Measurements from ENCODE around the gene P2RY11.

P2RY11 gene, protein sequence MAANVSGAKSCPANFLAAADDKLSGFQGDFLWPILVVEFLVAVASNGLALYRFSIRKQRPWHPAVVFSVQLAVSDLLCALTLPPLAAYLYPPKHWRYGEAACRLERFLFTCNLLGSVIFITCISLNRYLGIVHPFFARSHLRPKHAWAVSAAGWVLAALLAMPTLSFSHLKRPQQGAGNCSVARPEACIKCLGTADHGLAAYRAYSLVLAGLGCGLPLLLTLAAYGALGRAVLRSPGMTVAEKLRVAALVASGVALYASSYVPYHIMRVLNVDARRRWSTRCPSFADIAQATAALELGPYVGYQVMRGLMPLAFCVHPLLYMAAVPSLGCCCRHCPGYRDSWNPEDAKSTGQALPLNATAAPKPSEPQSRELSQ
- 12.5 to 23.0 (median 17.8) reads per million in 4 experiments for total RNA-seq

DNA sequence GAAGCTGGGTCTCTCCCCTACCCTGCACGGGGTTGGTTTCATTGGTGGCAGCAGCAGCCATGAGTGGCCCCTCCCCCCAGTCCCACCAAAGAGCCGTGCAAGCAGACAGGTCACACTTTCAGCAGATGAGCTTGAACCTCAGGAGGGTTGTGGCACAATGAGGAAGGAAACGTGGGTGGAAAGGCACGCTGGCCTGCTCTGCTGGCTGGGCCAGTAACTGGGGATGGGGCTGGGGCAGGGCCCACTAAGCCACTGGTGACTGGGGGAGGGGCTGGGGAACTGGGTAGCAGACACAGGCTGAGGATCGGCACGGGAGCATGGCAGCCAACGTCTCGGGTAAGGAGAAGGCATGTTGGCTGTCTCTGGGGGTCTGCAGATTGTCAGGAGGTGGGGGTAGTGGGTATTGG is at the start of gene P2RY11:
TSS of gene P2RY11 (plus strand) at position 289 of the 407 bp plus-strand sequence. CDS start at position 318, 29 bp downstream.
- no peak for DNase-seq

DNA sequence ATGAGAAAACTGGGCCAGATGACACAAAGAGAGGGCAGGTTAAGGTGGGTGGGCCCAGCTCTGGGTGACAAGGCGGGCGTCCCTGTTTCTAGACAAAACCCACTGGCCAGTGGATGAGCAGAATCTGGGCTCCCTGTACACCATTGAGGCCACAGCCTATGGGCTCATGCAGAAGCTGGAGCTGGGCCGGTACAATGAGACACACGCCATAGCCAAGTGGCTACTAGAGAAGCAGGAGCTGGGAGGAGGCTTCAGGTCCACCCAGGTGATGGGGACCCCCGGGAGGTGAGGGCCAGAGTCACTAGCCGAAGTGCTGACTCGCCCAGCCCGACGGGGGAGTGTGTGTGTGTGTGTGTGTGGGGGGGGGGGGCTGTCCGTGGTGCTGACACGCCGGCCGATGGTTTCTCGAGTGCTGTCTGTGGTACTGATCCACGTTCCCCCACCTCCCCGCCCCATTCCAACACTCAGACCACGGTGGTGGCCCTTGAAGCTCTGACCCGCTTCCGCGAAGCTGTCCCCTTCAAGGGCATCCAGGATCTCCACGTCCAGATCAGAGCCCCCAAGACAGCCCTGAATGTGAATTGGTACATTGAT is 49.7 kb upstream of the P2RY11 start:
- DNase-seq, result no peak

DNA sequence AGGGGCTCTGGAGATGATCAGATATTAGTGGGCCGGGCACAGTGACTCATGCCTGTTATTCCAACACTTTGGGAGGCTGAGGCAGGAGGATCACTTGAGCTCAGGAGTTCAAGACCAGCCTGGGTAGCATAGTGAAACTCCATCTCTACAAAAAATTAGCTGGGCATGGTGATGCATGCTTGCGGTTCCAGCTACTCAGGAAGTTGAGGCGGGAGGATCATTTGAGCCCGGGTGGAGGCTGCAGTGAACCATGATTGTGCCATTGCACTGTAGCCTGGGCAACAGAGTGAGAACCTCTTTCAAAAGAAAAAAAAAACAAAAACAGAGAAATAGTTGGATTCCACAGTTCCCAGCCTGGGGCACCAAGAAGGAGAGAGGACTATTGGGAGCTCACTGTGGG is 43.3 kb upstream of the P2RY11 start:
- no peak for DNase-seq

DNA sequence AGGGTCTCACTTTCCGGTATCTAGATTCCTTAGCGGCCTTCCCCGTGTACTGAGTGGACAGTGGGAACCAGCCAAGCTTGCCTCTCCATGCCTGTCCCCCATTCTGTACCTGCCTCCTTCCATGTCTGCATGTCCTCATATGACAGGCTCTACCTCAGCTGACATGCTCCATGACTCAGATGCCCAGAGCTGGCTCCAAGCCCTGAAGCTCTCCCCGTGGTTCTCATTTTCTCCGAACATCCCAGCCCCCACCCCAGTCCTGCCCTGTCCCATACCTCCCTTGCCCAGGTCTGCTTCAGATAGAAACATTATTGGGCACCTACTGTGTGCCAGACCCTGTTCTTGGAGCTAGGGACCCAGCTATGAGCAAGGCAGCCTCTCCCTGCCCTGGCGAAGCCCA is 42.4 kb upstream of the P2RY11 start:
- DNase-seq, result no peak

DNA sequence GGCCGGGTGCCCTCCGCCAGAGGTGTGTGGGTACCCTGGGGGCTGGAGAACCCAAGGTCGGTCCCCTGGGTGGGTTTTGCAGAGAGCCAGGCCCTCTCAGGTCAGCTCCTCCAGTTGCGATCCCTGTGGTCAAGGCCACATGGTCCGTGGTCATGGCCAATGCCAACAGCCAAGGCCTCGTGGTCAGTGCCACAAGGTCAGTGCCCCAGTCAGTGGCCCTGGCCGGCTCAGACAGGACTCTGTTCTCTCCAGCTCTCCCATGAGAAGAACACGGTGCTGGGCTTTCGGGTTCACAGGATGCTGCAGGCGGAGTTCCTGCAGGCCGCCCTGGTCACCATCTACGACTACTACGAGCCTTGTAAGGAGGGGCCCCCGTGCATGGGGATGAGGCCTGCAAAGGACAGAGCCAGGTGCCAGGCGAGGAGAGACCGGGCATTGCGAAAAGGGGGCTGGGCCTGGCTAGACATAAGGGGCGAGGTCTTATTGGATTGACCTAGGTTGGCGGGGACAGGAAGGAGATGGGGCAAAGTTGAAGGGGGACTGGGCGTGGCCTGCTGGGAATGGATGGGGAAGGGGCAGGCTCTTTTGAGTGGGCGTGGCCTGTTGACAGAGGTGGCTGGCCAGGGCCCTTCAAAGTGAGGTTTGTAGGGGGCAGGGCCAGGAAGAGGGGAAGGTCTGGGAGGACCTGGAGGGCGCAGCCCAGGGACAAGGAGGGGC is 40.6 kb upstream of the P2RY11 start:
- no peak for DNase-seq

DNA sequence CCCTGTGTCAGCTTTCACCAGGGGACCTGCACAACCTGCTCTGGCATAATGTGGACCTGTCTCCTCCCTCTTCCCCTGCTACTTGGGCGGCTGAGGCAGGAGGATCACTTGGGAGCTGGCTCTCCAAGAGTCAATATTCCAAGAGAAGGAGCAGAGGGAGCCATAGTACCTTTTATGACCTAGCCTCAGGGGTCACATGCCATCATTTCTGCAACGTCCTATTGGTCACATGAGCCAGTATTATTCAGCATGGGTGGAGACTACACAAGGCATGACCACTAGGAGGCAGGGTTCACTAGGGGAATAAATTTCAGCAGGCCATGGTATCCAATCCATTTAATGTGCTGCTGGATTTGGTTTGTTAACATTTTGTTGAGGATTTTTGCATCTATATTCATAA is 37.3 kb upstream of the P2RY11 start:
- peak; percentile 7 for DNase-seq

DNA sequence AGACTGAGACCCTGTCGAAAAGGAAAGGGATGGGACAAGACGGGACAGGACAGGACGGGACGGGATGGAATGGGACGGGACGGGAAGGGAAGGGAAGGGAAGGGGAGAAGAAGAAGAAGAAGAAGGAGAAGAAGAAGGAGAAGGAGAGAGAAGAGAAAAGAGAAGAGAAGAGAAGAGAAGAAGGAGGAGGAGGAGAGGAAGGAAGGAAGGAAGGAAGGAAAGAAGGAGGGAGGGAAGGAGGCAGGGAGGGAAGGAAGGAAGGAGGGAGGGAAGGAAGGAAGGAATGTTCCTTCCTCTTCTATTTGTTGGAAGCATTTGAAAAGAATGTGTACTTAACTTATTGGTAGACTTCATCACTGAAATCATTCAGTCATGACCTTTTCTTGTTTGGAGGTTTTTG is 35.0 kb upstream of the P2RY11 start:
- DNase-seq, result no peak

DNA sequence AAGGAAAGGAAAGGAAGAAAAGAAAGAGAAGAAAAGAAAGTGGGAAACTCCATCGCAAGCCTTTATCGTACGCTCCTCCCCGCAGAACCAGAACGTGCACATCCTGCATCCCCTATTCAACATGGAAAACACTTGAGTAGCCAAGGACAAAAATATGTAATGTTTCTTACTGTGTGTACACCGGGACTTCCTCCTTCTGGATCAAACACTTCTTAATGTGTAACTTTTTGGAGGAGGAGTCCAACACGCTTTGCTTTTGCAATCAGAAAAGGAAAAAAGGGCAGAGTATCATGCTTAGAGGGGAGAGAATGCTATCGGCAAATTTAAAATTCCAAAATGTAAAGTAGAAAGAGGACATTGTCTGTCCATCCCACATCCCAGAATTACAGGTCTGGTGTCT is 33.2 kb upstream of the P2RY11 start:
- no peak for DNase-seq

DNA sequence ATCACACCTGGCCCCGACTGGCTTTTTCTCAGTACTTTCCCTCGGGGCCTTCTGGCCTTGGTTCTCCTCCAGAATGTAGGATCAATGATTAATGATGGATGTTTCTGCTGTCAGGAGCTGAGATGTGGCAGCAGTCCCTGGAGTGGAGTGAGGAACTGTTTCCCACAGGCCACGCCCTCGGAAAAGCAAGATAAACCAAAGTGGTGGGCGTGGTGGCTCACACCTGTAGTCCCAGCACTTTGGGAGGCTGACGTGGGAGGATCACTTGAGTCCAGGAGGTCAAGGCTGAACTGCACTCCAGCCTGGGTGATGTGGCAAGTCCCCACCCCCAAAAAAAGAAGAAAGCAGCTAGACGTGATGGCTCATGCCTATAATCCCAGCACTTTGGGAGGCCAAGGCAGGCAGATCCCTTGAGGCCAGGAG is 32.5 kb upstream of the P2RY11 start:
- DNase-seq, result no peak

DNA sequence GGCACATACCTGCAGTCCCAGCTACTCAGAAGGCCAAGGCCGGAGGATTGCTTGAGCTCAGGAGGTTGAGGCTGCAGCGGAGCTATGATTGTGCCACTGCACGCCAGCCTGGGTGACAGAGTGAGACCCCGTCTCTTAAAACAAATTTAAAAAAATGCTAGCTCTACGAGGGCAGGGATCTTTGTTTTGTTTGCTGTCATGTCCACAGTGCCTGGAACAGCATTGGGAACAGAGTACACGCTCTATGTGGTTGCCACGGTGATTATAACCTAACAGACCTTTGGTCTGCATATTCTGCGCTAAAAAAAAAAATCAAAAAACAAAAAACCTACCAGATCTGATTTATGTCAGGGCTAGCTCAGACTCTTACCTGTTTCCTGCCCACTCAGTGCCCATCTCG is 27.6 kb upstream of the P2RY11 start:
- DNase-seq, result no peak

DNA sequence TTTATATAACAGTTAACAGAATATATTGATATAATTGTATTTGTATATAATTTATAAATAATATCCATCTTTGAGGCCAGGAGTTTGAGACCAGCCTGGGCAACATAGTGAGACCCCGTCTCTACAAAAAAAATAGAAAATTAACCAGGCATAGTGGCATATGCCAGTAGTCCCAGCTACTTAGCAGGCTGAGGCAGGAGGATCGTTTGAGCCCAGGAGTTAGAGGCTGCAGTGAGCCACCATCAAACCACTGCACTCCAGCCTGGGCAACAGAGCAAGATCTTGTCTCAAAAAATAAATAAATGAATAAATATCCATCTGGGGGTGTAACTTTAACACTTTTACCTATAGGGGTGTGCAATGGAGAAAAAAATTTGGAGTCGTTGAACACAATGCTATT is 26.7 kb upstream of the P2RY11 start:
- no peak for DNase-seq

DNA sequence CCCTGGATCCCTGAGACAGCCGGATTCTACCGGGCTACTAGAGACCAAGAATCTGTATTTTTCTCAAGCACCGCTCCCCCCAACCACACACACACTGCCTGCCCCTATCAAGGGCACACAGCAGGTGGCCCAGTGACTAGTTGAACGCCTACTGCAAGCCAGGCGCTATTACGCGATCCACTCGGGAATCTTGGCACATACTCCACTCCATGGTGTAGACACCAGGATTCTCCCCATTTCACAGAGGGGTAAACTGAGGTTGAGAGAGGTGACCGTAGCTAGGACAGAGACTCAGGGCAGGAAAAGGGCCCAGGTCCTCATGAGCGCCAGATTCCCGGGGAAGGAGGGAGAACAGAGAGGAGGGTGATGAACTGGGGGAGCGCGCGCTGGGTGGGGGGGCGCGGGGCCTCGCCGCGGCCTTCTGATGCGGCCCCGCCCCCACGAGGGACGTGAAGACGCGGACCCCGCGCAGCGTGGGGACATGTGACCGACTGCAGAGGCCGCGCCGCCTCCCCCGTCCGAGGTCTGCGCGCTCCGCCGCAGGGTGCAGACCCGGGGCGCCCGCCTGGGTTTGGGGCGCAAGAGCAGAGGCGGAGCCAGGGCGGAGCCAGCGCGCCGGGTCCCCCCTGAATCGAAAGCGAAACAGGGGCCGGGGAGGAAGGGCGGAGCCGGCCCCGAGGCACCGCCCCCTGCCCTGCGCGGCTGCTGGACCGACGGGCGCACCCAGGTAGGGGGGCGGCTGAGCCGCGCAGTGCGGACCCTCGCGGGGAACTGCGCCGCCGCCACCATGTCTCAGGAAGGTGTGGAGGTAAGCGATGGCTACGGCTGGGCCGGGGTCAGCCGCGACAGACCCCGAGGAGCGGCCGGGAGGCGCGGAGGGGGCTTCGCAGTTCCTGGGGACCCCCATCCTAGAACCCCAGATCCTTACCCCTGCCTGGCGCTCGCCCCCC is 25.6 kb upstream of the P2RY11 start, which contains the start of gene SHFL:
TSS of gene SHFL (plus strand) at position 677 of the 950 bp plus-strand sequence. CDS start at position 788, 111 bp downstream.
- DNase-seq, result peak; percentile 78

DNA sequence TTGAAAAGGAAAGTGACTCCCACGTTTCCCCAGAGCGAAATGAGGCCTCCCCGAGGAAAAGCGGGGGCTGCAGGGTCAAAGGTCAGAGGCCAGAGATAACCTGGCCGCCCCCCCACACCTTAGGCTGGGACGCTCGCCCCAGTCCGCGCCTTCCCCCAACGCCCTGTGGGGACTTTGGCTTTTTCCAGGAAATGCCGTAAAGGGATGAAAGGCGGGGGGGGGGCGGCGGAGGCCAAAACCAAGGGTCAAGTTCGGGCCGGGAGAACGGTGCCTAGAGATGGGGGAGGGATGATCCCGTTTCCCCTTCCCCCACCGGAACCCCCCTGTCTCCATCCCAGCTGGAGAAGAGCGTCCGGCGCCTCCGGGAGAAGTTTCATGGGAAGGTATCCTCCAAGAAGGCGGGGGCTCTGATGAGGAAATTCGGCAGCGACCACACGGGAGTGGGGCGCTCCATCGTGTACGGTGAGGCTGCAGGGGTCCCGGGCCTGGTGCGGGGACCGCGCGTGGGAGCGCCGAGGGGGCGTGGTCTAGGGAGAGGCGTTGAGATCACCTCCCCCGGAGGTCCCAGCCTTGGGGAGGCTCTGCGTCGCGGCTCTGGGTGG is 24.8 kb upstream of the P2RY11 start:
- peak; percentile 16 for DNase-seq

DNA sequence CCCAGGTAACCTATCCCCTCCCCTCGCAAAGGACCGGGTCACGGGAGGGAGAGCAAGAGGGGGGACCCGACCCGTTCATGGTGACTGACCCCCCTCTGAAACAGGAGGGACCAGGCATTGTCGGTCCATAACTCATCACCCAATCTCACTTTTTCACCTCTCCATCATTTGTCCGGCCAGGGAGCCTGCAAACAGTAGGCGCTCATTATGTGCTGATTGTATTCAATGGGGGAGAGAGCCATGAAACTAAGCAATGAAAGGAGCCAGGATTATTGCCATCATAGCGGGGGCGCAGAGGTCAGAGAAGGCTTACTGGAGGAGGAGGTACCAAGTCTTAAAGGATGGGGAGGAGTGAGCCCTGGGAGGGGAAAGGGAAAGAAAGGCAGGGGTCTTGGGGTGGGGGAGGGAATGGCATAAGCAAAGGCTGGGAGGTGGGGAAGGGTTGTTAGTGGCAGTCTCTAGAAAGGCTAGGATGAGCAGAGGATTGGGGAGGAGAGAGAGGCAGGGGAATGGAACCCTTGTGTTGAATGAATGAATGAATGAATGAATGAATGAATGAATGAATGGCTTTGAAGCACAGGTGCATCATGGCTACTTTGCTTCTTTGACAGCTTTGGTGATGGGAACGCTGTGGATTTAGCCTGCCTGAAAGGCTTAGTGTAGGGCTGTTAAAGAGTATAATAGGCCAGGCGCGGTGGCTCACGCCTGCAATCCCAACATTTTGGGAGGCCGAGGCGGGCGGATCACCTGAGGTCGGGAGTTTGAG is 24.0 kb upstream of the P2RY11 start:
- no peak for DNase-seq

DNA sequence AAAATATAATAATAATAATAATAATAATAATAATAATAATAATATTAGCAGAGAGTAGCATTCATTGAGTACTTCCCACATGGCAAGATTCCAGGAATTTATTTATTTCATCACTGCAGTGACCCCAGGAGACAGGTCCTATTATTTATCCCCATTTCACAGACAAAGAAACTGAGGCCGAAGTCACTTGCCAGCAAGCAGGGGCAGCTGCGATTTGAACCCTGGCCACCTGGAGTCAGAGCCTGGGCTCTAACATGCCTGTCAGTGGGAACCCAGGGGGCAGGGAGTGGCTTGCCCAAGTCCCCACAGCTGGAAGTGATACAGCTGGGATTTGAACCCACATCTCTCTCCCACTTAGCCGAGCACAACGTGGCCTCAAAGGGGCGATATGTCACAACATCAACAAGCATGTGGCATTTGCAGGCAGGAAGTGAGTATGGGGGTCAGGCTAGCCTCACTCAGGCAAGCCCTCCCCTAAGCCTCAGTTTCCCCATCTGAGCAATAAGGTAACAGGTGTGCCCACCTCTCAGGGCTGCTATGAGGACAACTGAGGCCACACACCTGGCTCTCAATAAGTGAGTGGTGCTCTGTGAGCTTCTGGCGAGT is 22.4 kb upstream of the P2RY11 start:
- DNase-seq, result no peak

DNA sequence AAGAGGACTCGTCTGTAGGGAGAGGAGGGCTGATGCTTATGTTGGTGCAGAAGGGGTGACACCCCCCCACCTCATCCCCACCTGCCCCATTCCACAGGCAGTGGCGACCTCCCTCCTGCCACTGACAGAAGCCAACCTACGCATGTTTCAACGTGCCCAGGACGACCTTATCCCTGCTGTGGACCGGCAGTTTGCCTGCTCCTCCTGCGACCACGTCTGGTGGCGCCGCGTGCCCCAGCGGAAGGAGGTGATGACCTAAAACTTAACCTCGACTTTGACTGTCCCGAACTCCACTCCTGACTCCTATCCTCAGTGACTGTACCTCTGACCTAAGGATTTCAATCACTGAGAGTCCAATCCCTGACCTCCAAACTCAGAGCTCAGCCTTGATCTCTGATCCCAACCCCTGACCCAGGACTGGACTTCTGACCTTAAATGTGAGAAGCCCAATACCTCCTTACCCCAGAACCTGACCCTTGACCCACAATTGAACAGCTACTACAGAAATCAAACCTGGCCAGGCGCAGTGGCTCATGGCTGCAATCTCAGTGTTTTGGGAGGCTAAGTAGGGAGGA is 21.6 kb upstream of the P2RY11 start:
- DNase-seq, result no peak

DNA sequence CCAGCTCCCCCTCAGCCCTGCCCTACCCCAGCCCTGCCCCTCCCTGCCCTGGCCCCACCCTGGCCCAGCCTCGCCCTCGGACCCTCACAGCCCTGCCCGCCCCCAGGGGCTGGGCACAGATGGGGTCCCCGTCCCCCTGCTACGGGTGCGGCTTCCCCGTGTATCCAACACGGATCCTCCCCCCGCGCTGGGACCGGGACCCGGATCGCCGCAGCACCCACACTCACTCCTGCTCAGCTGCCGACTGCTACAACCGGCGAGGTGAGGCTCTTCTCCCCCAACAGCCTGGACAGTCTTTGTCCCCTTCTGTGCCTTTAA is 20.2 kb upstream of the P2RY11 start:
- no peak for DNase-seq

DNA sequence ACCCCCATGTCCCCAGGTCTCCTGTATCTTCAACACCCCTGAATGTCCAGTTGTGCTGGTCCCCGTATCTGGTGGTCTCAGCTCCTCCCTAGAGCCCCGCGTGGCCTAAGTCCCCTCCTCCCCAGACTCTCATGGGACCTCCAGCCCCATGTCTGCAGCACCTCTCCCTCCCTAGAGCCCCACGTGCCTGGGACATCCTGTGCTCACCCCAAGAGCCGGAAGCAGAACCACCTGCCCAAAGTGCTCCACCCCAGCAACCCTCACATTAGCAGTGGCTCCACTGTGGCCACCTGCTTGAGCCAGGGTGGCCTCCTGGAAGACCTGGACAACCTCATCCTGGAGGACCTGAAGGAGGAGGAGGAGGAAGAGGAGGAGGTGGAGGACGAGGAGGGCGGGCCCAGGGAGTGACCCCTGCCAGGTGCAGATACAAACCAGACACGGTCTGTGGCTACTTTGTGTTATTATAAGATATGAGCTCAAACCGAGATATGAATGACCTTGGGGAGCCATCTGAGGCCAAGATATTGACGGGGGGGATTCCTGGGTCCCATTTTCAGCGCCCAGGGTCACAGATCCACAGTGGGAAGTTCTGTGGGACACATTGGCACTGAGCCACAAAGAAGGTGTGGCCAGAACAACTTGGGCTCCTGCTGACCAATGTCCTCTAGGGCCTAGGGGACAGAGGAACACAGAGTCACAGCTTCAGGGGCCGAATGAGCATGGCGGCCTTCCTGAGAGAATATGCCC is 19.4 kb upstream of the P2RY11 start:
- no peak for DNase-seq

DNA sequence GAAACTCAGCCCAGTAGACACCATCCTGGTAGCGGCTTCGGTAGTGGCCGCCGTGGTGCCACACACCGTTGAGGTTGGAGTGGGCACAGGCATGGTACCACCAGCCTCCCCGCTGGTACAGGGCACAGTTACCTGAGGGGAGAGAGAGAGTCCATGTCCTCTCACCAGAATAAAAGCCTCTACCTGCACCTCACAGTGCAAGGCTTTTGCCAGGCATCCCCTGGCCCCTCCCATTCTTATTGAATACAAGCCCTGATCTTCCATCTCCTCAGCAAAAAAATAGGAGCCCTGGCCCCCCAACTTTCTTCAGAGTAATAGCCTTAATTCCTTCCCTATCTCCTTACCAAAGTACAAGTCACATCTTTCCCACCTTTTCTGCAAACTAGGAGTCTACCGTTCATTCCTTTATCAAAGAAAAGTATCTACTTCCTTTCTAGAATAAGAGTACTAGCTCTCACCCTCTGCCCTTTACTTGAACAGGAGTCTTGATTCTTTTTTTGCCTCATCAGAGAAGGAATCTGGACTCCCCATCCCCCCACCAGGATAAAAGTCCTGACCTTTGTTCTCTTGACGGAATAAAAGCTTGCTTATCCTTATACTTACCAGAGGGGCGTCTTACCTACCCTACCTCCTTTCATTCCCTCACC is 18.7 kb upstream of the P2RY11 start:
- no peak for DNase-seq

Data from effector CD8-positive, alpha-beta T cell (primary cell).